Erythroblast (primary cell): ENCODE measurements around the gene MAP3K4.

ENCODE experiments used
- GATA1 ChIP-seq: IDR thresholded peaks from 2 replicates; pipeline ENCODE4 v1.6.1; 2011; ENCODE audit warnings: low read depth, mild to moderate bottlenecking, control low read depth, low read length, moderate library complexity
- POLR2A ChIP-seq: IDR thresholded peaks from 2 replicates; pipeline ENCODE4 v1.6.1; 2011; ENCODE audit warnings: mild to moderate bottlenecking, low read length

DNA sequence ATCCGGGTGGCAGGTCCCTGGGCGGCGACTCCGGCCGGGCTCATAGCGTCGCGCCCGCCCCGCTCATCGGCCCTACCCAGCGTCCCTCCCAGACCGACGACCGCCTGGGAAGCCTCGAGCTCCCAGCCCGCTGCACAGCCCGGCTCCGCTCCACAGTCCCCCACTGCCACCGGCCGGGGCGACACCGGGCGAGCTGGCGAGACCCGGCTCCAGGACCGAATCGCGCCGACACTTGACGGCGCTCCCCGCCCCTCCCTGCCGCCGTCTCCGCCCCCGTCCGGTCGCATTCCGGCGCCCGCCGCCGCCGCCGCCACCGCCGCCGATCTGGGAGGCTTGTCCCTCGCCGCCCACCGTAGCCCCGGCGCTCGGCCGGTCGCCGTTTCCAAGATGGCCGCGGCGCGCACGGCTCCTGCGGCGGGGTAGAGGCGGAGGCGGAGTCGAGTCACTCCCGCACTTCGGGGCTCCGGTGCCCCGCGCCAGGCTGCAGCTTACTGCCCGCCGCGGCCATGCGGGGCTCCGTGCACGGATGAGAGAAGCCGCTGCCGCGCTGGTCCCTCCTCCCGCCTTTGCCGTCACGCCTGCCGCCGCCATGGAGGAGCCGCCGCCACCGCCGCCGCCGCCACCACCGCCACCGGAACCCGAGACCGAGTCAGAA, at the start of gene MAP3K4:
- TF ChIP-seq POLR2A, result peak; percentile 45
- no peak for TF ChIP-seq GATA1
